Ammon's horn (tissue), 1 donor: ENCODE data around the gene HBEGF.
A peak's percentile ranks its signal among the peaks of the same experiment; 100 is the strongest.

ENCODE experiments used
- DNase-seq: peaks from one replicate; pipeline ENCODE4 v3.0.0-alpha.2; 2016; ENCODE audit warnings: low spot score

The HBEGF gene, protein sequence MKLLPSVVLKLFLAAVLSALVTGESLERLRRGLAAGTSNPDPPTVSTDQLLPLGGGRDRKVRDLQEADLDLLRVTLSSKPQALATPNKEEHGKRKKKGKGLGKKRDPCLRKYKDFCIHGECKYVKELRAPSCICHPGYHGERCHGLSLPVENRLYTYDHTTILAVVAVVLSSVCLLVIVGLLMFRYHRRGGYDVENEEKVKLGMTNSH

DNA sequence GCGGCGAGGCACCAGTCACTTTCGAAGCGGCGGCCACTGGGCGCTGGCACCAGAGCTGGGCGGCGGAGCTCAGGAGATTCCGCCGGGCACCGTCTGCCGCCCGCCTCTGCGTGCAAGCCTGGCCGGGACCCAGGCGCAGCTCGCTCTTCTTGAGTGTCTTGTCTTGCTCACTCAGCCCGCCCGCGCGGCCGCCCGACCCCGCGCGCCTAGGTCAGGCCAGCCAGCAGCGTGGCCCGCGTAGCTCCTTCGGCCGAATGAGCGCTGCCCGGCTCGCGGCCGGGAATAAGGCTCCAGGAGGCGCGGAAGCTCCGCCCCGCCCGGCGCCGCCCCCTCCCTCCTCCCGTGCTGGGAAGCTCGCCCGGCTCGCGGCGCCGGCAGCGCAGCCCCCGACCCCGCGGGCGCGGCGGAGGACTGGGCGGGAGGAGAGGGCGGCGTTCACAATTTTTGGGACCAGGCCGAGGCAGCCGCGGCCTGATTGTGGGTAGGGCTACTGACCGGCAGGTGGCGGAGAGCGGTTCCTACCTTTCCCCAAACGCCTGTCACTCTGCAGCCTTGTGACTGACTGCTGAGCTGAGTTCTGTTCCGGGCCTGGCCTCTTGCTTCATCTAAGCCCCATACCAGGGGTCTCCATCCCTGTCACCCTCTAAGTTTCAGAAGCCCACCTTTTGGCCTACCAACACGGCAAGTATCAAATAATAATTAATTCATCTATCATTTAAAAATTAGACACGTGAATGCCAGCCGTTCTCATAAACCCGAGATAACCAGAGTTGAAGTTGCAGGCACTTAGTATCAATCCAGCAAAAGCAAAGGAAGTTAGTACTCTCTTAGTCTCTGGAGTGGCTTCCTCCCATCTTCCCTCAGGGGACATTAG, at the start of gene HBEGF:
Gene HBEGF (minus strand): TSS at position 256 of the 874 bp plus-strand sequence. CDS start 275 bp downstream, outside the sequence.
- DNase-seq: peak; percentile 87

DNA sequence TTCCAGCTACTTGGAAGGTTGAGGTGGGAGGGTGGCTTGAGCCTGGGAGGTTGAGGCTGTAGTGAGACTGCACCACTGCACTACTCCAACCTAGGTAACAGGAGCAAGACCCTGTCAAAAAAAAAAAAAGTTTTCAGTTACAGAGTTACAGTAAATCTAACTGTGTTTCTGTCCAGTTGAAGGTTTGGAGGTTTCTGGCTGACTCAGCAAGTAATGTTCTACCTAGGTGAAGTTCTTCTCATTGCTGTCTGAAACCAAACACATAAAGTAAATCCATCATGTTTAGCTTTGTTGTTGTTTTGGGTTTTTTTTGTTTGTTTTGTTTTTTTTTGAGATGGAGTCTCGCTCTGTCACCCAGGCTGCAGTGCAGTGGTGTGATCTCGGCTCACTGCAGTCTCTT, 47.3 kb upstream of the HBEGF start:
- no peak for DNase-seq

DNA sequence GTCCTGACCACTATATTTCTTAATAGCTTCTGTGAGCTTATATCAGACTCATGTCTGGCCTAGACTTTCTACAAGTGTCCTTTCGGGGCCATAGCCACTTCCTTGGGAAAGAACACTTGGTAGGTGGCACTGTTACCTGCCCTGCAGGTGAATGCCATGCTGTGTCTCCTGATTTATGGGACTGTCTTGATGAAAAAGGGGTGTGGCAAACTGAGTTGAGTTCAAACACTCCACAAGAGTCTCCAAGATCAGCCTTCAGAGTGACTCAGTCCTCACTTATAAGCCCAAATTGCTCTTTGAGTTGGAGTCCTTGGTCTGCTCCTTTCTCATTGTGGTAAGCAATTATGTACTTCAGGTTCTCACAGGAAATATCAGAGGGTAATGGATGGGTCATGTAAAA, 45.3 kb upstream of the HBEGF start:
- DNase-seq: no peak

DNA sequence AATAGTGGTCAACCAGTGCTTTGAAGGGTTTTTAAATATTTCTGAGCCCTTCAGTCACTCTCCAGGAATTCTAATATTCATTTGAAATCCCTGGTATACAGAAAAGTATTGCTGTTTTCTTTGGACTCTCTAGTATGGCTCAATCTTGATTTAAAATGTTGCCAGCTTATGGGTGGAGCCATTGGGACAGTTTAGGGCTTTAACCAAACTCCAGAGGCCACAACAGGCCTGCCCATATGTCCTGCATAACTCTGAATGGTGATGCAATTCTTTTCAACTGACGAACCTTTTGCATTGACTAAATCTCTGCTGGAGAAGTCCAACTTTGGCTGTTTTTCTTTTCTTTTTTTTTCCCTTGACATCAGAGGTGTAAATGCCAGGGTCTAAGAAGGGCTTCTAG, 44.9 kb upstream of the HBEGF start:
- no peak for DNase-seq

DNA sequence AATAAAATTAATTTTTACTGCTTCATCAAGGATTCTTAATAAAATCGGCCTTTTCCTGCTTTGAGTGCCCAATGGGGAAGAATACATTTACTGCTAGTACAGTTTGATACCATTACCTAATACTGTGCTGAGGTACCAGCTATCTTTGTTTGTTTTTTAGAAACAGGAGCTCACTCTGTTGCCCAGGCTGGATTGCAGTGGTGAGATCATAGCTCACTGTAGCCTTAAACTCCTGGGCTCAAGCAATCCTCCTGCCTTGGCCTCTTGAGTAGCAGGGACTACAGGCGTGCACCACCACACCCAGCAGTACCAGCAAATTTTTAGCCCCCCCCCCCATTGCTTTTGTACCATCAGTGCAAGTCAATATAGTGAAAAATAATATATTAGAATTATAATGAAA, 41.6 kb upstream of the HBEGF start:
- DNase-seq: no peak

DNA sequence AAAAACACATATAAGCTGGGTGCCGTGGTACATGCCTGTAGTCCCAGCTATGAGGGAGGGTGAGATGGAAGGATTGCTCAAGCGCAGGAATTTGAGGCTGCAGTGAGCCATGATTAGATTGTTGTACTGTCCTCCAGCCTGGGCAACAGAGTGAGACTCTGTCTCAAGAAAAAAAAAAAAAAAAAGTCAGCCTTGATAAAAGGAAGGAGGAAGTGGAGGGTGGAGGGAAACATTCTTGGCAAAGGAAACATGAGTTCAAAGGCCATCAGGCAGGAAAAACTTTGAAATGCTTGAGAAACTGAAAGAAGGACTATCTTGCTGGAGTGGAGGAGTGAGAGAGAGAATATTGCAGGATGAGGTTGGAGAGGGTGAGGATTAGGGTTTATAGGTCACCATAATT, 36.9 kb upstream of the HBEGF start:
- DNase-seq: no peak

DNA sequence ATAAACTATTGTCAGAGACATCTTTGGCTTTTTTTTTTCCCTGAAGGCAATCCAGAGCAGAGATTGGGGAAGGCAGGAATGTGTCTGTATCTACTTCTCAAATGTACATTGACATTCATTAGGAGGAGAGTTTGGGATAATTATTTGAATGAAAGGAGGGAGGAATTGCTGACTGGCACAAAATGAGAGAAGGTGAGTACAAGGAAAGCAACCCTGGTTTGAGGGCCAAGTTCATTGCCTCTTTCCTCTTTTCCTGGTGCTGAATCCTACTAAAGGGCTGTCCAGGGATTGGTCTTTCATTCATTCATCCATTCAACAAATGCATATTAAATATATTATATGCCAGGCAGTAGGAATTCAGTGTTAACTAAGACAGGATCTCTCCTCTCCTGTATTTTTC, 36.5 kb upstream of the HBEGF start:
- no peak for DNase-seq

DNA sequence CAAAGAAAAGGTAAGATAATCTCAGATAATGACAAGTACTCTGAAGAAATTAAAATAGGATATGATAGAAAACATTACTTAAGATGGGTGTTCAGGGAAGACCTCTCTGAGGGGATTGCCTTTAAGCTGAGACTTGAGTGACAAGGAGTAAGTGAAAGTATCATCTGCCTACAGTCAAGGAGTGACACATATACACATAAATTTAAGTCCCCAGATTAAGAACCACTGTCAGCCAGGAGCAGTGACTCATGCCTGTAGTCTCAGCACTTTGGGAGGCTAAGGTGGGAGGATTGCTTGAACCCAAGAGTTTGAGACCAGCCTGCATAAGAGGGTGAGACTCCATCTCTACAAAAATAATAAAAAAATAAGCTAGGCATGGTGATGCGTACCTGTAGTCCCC, 35.6 kb upstream of the HBEGF start:
- no peak for DNase-seq

DNA sequence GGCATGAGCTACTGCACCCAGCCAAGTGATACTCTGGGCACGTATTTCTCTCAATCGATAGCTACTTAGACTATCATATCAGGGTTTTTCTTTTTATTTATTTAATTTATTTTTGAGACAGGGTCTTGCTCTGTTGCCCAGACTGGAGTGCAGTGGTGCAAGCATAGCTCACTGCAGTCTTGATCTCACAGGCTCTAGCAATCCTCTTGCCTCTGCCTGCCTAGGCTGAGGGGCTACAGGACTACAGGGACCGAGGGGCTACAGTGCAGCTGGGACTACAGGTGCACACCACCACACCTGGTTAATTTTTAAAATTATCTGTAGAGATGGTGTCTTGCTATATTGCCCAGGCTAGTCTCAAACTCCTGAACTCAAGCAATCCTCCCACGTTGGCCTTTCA, 34.9 kb upstream of the HBEGF start:
- DNase-seq: no peak

DNA sequence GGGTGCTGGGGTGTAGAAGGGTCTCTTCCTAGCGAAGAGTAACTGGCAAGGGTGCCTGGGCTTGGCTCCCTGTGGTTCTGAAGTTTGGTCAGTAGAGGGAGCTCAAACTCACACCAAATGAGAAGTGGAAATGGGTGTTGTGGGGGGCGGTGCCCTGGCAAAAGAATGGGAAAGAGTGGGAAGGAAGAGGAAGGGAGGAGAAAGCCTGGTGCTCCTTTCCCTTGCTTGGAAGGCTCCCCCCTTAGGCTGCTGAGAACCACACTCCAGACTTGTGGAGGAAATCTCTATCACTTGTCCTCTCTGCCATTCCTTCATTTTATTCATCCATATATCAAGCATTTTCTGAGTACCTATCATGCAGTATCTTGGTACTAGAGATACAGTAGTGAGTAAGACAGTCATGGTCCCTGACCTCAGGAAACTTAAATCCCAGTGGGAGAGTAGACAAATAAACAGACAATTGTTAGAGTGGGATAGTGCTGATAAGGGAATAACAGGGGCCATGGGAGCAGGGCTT, 26.6 kb upstream of the HBEGF start:
- DNase-seq: peak; percentile 80

DNA sequence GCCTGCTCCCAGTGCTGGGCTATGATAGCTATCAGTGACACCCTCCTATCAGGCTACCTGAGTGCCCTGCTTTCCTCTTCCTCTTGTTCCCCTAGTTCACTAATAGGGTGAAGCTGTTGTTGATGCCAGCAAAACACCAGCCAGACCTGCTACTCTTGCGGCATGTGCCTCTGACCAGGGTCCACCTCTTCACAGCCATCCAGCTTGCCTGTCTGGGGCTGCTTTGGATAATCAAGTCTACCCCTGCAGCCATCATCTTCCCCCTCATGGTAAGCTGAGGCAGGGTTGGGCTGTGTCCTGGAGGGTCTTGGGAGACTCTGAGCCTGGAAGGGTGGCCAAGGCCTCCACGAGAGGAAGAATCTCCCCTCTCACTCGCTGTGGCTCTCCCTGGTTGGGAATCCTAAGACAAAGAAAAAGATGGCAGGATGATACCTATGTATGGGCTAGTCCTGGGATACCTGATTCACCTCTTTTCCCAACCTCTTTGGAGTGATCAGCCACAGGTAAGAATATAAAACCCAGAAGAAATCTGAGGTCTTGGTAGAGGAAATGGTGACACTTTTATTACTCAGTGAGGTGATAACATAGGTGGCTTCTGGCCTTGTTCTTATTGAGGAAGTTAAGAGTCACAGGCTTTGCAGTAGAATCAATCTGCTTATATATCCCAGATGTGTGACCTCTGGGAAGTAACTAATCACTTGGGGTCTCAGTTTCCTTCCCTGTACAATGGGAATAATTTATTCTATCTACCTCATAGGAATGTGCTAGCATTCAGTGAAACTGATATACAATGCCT, 25.2 kb upstream of the HBEGF start:
- no peak for DNase-seq

DNA sequence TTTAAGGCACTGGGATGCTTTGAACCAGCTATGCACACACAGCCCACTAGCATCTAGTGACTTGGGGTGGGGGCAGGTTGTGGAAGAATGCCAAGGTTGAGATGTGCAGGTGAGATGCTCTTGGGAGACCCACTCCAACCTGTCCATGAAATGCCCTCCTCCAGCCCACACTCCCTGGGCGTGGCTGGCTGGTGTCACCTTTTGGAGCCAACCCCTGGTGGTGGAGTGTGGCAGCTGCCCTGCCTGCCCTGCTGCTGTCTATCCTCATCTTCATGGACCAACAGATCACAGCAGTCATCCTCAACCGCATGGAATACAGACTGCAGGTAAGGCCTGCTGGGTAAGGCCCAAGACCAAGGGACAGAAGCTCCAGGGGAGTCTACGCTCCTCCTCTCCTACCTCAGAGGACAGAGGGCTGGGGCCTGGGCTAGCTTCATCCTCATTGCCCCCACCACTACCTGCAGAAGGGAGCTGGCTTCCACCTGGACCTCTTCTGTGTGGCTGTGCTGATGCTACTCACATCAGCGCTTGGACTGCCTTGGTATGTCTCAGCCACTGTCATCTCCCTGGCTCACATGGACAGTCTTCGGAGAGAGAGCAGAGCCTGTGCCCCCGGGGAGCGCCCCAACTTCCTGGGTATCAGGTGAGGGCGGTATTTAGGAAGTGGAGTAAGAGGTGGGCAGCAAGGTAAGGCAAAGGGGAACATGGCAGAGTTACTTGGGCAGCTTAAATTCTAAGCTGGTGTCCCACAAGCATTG, 21.0 kb upstream of the HBEGF start:
- no peak for DNase-seq

DNA sequence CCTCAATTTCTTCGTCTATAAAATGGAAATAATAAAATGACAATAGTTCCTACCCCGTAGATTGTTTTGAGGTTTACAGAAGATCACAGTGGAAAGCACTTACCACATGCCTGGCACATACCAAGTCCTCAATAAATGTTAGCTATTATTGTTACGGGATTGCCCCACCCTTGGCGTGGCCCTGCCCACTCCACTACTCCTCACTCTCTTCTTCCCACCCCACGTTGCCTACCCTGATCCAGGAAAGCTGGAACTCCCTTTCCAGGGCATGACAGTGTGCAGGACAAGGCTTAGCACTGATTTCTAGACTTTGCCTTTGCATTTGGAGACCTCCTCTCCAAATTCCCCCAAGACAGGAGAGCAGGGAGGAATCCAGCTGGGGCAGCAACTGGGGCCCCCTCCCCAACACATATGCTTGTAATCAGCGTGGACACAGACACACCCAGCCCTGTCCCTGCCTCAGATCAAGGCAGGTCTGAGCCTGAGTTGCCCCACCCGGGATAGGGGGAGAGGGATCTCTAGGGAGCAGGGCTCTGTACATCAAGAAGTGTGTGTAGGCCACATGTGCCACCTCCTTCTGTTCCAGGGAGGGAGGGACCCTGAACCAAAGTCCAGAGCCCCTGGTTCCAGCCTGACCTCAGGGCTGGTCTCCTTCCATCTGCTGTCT, 20.3 kb upstream of the HBEGF start:
- DNase-seq: no peak

DNA sequence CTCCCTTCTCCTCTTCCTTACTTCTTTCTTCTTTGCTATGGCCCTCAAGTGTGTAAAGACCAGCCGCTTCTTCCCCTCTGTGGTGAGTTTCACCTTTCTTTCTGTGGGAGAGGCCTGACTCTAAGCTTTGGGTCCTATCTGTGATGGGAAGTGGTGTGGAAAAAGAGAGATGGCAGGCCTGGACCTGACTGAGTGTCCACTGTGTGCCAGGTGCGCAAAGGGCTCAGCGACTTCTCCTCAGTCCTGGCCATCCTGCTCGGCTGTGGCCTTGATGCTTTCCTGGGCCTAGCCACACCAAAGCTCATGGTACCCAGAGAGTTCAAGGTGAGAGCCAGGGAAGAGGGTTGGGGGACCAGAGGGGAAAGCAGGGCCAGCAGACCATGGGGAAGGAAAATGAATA, 19.5 kb upstream of the HBEGF start:
- no peak for DNase-seq

DNA sequence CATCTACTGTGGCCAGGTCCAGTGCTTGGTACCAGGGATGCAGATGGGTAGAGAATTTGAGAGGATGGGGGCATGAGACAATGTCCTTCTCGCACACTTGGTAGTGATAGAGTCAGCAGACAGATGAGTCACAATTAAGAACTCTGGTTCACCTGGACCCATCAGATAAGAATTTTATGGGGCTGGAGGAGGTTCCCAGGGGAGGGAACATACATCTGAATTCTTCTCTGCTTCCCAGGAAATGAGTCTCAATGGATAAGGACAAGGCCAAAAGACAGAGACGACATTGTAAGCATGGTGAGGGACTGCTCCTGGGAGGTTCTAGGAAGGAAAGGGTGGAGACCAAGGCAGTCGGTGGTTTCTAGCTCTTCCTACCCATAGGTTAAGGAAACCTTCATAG, 18.9 kb upstream of the HBEGF start:
- DNase-seq: no peak

DNA sequence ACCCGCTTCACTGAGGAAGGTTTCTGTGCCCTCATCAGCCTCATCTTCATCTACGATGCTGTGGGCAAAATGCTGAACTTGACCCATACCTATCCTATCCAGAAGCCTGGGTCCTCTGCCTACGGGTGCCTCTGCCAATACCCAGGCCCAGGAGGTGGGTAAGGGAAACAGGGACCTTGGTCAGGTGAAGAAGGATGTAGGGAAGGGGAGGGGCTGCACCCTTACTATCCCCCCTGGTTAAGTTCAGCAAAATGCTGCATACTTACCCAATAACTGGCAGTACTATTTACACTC, 18.0 kb upstream of the HBEGF start:
- no peak for DNase-seq

DNA sequence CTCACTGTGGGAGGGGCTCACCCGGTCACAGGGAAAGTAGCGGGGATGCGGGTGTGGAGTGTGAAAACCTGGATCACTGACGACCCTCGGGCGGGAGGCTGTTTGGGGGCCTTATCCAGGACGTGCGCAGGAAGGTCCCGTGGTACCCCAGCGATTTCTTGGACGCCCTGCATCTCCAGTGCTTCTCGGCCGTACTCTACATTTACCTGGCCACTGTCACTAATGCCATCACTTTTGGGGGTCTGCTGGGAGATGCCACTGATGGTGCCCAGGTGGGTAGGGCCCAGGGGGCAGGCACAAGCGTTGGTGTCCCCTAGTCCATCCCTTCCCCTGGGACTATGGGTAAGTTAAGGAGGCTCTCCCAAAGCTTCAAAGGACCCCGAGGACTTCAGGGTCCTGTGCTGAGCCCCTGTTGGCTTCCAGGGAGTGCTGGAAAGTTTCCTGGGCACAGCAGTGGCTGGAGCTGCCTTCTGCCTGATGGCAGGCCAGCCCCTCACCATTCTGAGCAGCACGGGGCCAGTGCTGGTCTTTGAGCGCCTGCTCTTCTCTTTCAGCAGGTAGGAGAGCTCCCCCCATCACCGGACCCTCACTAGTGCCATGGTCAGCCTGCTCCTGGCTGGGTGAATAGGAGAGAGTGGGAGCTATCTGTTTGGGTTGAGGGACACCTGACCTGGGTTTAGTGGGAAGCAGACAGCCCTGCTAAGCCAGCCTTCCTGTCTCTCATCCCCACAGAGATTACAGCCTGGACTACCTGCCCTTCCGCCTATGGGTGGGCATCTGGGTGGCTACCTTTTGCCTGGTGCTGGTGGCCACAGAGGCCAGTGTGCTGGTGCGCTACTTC, 17.4 kb upstream of the HBEGF start:
- DNase-seq: no peak

DNA sequence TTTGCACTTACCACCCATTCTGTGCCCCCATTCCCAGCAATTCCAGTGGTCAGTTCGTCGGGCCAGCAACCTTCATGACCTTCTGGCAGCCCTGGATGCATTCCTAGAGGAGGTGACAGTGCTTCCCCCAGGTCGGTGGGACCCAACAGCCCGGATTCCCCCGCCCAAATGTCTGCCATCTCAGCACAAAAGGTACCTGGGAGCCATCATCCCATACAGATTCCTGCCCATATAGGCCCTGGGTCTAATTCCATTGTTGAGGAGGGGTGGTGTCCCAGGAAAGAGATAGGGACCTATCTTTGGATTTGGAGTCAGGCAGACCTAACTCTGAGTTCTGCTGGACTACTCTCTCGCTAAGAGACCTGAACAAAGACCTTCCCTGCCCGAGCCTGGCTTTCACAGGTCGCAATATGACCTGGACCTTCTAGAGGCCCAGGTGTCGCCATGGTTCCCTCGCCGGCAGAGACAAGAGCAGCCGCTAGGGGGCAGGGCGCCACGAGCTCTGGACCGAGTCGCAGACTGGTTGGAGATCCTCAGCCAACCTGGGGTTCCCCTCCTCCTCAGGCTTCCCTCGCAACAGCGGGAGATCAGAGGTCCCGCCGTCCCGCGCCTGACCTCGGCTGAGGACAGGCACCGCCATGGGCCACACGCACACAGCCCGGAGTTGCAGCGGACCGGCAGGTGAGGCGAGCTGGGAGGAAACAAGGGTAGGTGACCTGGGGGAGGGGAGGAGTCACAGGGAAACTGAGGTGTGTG, 16.6 kb upstream of the HBEGF start:
- peak; percentile 78 for DNase-seq

DNA sequence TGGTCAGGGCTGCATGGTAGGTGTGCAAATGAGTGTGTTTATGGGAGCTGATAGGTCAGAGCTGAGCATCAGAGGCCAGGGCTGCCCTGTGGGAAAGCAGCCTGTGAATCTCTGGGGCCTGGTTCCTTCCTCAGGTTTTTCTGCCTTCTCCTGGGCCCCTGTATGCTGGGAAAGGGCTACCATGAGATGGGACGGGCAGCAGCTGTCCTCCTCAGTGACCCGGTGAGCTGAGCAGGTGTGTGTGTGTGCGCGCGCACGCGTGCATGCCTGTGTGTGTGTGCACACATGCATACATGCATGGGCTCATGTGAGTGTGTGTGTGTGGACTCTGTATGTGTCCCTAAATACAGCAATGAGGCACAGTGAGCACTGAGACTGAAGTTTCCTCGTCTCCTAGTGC, 15.9 kb upstream of the HBEGF start:
- DNase-seq: no peak

DNA sequence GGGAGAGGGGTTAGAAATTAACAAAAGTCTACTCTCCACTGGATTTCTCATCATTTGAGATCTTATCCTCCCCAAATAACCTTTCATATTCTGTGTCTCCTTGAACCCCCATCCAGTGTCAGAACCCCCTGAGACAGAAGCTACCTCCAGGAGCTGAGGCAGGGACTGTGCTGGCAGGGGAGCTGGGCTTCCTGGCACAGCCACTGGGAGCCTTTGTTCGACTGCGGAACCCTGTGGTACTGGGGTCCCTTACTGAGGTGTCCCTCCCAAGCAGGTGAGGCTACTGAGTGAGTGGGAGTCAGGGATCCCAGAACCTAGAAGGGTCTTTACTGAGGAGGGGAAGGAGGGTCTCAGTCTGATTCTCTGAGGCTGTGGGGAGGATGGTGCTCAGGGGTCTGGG, 15.5 kb upstream of the HBEGF start:
- no peak for DNase-seq
